Endothelial cell of hepatic sinusoid (primary cell): ENCODE data around the gene CHRNB2.

Experiments
- in situ Hi-C: cut with HindIII; loops from 2 replicates; pipeline ENCODE4 v1.10.0; 2017; ENCODE audit warnings: low sequenced_read_pairs

CHRNB2 gene

DNA sequence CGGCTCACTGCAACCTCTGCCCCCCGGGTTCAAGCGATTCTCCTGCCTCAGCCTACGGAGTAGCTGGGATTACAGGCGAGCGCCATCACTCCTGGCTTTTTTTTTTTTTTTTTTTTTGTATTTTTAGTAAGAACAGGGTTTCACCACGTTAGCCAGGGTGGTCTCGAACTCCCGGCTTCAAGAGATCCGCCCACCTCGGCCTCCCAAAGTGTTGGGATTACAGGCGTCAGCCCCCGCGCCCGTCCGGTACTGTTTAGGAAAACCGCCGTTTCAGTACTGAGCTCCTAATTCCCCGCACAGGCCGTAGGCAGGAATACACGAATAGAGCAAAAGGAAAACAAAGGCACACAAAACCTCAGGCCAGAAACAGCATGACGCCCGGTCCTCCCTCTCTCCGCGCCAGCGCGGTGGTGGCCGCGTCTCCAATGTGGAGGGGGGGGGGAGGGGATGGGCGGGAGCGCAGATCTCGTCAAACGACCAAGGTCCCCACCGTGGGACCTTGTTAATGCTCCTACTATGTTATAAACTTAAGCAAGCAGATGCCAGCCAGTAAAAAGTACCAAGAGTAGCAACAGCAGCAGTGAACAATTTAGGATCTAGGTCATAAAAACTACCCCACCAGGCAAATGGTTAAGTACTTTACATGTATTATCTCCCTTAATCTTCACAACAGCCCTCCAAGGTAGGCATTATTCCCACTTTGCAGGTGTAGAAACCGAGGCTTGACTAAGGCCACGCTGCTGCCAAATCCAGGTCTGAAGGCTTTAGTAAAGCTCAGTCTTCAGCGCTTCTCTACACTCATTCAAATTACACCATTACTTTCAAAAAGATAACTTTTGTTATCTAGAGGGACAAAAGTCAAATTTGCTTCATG, 41.1 kb downstream of the CHRNB2 start:
- in situ Hi-C loops: no loop called here

DNA sequence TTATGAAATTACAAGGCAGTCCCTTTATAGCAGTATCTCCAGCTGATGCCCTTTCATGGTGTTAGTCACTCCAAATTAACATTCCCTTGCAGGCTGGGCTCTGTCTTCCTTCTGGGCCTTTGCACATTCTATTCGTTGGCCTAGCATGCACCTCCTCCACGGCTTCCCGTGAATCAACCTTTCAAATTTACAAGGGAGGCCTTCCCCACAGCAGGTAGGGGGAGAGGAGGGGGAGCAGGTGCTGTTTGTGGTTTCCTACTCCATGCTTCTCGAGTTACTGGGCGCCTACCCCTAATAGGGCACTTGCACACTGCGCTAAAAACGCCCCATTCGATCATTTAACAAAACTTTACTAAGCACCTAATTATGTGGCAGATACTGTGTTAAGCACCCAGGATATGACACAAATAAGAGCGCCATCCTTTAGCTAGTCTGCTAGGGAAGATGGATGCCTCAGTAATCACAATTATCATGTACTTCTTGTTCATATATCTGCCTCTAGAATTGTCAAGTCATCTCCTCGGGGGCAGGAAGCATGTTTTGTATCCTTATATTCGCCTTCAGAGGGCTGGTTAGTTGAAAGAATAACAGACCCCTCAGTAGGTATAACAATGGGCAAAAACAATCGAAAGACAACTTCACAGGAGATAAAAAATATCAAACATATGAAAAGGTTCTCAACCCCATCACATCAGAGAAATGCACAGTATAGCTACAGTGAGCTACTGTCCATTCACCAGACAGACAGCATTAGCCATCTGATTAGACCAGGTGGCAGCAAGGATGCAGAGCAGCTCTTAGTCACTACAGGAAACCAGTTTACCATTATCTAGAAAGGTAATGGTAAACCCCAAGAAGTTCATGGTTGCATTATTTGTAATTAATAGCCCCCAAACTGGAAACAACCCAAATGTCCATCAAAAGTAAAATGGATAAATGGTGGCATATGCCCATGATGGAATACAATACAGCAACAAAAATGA, 42.1 kb downstream of the CHRNB2 start:
- in situ Hi-C loops: no loop called here

- in situ Hi-C loops: no loop called here
These were observed 43.7 kb downstream of the CHRNB2 start for GRCh38 chr1:154611150-154611862.

DNA sequence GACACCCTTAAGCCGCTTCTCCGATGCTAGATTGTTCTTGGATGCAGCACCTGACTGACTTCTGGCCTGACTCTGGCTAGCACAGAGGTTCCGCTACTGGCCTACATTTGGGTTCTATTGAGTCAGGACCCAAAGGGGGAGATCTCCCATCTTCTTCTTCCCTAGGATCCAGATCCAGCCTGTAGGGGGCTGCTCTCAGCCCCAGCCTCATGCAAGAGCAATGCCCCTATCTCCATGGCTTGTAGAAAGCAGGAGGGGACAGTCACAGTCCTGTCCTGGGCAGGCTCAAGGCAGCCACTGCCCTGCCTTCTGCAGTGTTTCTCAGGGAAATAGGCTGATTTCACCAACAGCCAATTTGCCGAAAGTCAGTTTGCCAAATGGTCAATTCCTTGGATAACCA, 46.7 kb downstream of the CHRNB2 start:
- in situ Hi-C loops: no loop called here

- in situ Hi-C loops: no loop called here
These were observed 47.3 kb downstream of the CHRNB2 start for GRCh38 chr1:154614901-154615300.

- in situ Hi-C loops: no loop called here
These were observed 47.8 kb downstream of the CHRNB2 start for GRCh38 chr1:154615411-154615810.

DNA sequence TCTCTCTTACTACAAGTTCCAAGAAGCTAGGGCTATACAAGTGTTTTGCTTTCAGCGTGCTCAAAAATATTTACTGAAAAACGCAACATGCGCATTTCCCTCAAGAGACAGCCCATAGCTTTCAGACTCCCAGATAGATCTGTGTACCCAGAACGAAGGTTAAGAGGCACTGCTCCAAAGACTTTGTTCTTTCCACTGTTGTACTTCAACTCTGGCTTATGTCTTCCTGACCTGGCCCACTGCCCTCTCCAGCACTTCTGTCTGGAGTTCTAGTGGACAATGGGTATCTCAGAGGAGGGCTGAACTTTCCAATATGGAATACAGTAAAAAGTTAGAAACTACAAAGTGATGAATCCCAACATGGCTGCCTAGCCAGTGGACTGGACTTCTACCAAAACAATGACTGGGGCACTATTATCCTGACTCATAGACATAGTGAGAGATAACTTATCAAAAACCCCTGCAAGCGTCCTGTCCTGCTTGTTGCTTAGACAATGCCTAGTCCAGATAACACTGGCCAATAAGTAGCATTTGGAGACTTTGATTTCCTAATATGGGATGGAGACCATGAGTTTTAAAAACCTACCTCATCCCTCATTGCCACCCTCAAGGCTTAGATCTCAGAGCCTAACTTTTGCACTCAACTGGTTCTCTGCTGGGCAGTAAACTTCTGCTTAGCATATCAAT, 49.2 kb downstream of the CHRNB2 start:
- in situ Hi-C loops: no loop called here

- in situ Hi-C loops: no loop called here
These were observed 51.8 kb downstream of the CHRNB2 start for GRCh38 chr1:154619181-154619948.

DNA sequence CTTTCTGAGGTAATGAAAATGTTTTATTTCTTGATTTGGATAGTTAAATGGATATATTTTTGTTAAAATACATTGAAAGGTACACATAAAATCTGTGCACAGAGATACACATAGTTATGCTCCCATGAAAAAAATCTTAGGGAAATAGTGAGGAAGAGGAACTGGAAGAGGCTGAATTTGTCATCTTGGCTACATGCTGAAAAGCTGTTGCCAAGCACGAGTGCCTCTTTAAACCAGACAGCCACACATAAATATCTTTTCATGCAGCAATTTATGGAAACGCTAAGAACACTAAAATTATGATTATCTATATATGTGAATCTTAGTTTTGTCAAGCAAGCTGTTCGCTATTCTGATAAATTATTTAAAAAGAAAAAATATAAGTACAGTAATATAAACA, 53.2 kb downstream of the CHRNB2 start:
- in situ Hi-C loops: no loop called here

DNA sequence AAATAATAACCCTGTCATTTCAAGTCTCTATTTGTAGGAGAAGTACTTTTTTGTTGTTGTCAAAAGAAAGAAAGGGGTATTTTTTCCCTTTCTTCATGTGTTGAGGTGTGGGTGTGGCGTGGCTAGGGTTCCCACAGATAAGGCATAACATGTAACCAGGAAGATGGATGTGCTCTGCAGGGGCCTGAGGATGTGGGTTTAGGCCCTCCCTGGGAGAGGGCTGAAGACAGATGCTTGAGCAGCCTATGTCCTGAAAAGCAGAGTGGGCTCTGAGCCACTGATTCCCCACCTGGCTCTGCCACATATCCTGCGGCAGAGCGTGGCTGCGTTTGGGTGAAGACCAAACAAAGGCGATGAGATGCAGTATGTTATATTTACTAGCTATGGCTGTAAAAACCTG, 54.3 kb downstream of the CHRNB2 start:
- in situ Hi-C loops: no loop called here

DNA sequence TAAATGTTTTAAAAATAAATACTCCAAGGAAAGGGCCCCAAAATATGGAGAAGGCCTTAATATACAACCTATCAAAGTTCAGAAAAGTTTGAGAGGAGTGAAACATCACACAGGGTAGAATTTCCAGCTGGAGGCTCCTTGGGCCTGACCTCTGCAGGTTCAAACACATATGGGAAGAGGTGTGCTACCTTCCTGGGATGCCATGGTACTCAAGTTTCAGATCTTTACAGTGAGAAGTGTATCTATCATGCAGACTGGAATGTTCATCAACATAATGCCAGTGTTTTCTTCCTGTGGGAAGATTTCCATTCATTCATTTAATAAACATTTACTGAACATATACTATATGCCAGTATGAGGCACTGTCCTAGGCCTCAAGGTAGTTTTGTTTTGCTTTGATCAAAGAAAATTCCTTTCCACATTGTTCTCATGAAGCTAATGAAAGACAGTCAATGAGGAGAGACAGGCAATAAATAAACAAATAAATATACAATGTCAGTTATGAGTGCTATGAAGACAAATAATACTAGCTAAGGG, 55.0 kb downstream of the CHRNB2 start:
- in situ Hi-C loops: no loop called here

DNA sequence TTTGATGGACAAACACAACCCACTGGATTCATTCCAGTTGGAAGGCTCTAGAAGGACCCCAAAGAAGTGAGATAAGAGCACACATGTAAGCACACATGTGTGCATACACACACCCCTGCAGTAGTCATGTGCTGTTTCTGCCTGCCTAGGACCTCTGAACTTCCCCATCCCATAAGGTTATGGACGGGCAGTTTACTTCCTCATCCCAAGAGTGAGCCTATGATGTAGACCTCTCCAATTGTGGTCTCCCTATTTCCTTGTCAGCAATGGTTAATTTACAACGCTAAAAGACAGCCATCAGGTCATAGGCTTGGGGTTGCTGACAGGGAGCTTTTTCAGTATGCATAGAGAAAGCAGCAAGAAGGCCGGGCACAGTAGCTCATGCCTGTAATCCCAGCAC, 55.8 kb downstream of the CHRNB2 start:
- in situ Hi-C loops: no loop called here

- in situ Hi-C loops: no loop called here
These were observed 57.4 kb downstream of the CHRNB2 start for GRCh38 chr1:154624746-154625643.

- in situ Hi-C loops: no loop called here
These were observed 59.1 kb downstream of the CHRNB2 start for GRCh38 chr1:154626456-154627256.

DNA sequence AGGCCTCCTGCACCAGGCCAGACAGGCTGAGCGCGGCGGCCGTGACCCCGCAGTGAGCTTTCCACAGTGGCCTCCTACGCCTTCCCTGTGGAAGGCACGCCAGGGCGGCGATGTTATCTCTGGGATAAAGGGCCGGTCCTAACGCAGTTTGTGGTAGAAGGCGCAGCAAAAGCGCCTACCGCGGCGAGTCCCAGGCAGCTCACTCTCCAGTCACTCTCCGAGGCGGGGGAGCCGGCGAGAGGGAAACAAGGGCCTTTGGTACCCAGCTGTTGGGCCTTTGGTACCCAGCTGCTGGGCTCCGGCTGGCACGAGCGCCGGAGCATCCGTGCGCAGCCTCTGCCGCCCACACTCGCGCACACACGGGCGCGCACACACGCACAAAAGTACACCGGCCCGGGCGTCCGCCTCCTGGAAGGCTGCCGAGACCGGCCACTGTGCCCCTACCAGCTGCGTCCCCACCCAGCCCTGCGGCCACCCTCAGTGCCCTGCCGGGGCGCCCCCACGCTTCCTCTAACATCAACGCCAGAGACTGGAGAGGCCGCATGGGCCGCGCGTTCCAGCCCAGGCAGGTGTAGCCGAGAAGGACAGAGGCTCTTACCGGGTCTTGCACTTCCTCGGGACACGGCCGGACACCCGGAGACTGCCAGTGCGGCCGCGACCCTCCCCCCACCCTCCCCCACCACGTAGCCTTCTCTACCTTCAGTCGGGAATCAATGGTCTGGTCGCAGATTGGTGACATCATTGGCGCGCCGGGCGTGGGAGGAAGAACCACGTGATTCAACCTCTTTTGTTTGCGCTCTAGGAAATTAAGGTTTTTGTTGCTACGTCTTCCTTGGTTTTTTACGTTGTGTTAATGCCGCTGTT, 59.9 kb downstream of the CHRNB2 start:
- in situ Hi-C loops: no loop called here

DNA sequence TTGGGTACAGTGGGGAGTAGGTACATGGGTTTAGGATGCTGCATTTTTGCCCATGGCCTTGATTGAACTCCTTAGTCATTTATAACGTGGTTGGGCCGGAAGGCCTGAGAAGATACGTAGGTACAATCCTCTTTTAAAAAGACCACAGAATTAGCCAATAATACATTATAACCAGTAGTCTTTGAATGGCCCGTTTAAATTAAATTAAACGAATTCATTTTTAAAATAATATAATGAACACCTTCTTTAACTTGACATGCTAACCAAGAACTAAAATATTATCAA, 60.5 kb downstream of the CHRNB2 start:
- in situ Hi-C loops: no loop called here

DNA sequence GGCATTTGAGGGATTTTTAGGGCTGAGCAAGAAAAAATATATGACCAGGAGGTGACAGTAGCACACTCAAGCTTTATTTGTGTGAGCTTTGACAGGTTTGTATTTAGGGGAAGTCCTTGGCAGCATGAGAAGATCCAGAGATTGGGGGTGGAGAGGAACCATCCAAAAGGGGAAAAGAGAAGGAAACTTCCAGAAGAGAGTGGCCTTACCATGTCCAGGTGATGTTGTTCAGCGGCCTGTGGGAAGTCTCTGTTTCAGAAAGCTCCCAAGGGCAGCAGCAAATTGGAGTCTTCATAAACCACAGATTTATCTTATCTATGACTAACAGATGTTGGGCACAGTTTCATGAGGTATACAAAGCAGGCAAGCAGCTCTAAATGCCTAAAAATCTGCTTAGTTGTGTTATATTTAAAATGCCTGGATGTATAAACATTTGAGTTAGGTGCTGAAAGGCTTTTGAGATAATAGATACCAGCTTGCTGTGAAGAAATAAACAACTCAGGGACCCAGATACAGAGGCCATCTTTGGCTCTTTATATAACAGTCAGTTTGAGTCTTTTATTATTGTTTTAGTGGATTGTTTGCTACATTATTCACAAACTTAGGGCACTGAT, 61.6 kb downstream of the CHRNB2 start:
- in situ Hi-C loops: no loop called here
